22Rv1 (cell line): ENCODE results near the gene BCAT1.

Experiments used
- CTCF ChIP-seq: fragments of 450-650 bp; IDR thresholded peaks from 2 replicates; pipeline ENCODE4 v1.5.1; 2017; ENCODE audit warnings: mild to moderate bottlenecking
- ZFX ChIP-seq: fragments of 450-650 bp; IDR thresholded peaks from 2 replicates; pipeline ENCODE4 v1.6.1; 2017; ENCODE audit warnings: antibody characterized with exemption, borderline replicate concordance

- TF ChIP-seq CTCF (no peak), ZFX (no peak)
Measured at GRCh38 chr12:24888813-24889212, 60.1 kb downstream of the BCAT1 start.
